GM18519 (cell line): ENCODE data around the gene ERAS.
"Not testable (repeated sequence)": the region's sequence is repeated elsewhere in the genome, so short reads cannot be mapped to it uniquely, and the experiment has no call there.

Experiments
- ATAC-seq: cut with Tn5 transposase; IDR thresholded peaks from one replicate; pipeline ENCODE4 v1.9.1; 2021; ENCODE audit warnings: mild to moderate bottlenecking, moderate library complexity; ENCODE audit not compliant: unreplicated experiment, low FRiP score

ERAS gene

DNA sequence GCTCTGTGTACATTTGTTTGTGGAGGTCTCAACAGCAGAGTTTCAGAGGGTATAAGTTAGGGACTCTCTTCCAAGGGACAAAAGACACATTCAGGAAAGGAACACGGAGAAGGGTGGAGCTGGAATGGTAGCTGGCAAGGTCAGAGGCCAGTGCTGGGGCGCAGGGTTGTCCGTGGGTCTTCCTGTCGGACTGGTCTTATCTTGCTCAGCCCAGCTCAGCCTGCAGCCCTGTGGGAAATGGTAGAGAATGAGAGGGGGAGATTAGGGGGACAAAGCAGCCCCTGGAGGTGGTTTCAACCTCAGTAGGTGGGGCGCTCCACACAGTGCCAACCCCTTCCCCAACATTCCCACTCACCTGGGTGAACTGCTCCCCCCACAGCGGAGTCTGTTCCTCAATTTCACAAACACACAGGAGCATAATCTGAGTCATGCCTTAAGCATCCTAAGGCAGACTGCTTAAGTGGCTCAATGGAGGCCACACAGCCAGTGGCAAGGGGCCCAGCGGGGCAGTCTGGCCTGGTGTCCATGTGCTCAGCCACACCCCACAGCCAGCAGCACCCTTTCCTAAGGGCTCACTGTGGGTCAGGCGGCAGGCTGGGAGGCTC is 31.3 kb upstream of the ERAS start:
- ATAC-seq, result no peak

DNA sequence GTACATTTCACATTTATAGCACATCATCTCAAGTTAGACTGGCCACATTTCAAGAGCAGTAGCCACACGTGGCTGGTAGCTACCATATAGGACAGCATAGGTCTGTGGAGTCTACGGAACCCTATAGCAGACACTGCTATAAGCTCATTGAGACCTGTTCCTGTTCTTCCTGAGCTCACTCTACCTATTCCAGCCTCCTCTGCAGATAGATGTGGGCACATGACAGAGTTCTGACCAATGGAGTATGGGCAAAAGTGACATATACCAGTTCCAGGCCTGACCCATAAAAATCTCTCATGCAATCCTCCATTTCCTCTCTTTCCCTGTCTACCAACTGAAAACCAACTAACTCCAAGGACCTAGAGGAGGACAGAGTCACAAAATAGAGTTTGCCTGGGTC is 28.0 kb upstream of the ERAS start:
- ATAC-seq, result no peak

DNA sequence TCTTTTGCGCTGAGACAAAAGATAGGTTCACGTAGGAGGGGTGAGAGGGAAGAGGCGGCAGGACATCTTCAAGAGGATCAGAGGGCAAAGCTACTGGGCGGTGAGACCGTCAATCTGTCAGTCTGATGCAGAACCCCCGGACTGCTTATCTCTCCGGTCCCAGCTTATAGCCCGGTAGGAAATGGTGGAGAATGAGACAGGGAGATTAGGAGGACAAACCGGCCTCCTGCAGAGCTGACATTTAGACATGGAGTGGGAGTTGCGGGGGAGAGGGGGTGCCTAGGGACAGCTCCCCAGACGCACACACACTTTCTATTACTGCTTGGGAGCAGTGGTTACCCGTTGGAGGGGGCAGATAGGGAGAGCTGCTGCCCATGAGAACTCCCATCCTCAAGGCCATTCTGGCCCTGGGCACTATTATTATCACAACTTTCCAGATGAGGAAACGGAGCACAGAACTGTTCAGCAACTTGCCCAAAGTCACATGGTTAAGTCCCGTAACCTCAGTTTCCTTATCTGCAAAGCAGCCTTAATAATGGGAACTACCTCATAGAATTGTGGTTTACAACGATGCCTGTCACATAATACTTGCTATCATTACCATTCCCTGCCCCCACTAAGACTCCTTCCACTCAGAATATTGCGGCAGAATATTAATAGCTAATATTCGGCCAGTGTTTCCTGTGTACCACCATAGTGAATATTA is 25.6 kb upstream of the ERAS start:
- ATAC-seq, result no peak

DNA sequence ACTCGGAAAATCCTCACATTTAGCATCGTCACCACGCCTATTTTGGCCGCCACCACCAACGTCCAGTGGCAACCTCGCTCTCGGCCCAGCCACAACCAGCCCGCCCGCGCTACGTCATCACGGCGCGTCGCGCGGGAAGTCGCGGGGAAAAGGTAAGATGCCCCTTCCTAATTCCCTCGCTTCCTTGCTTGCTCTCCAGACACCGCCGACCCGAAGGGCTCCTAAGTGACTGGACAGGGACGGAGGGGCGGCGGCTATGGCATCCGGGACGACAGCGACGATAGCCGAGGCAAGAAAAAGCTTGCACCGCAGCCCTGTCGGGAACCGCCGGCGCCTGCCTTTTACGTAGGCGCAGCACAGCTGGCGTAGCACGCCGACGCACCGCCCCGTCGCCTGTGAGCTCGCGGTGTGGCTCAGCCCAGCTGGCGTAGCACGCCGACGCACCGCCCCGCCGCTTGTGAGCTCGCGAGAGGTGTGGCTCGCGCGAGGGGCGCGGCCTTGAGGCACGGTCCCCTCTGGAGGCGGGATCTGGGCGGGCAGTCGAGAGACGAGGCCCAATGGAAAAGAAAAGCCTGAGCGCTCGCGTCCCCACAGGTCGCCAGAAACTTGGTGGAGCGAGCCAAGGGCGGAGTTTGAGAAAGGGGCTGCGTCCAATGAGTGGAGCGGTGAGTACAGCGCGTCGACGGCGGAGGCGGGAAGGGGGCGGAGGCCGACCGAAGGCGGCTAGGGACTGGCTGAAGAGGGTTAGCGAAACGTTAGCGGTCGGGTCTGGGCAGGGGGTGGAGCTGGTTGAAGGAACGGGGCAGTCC is 24.8 kb upstream of the ERAS start, which contains the start of gene HDAC6:
Gene HDAC6, plus strand, starts transcription at position 788 of the 809 bp plus-strand sequence. CDS start 626 bp downstream, outside the sequence.
- ATAC-seq, result peak; percentile 81

DNA sequence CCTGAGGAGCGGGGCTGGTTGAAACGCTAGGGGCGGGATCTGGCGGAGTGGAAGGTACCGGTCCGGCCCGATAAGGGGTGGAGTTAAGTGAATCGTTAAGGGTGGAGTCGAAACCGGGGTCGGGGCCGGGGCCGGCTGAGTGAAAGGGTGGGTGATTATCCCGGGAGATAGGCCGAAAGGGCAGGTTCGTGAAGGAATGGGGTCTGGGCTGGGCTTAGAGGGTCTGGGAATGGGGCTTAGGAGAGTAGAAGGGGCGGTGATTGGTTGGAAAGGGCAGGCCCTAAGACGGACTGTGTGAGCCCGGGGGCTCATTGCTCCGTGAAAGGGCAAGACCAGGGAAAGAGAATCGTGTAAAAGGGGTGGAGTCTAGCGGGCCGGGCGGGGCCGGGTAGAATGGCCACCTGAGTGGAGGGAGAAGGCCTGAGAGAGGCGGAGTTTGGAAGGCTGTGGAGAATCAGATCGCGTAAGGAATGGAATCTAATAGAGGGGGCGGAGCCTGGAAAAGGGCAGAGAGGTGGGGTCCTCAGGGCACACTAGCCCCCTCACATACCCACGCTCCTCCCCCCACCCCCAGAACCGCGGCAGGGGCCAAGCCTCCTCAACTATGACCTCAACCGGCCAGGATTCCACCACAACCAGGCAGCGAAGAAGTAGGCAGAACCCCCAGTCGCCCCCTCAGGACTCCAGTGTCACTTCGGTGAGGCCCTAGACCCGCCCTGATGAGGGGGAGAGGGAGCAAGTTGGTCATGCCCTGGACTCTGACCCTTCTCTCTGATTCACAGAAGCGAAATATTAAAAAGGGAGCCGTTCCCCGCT is 24.0 kb upstream of the ERAS start:
- ATAC-seq, result peak; percentile 21

DNA sequence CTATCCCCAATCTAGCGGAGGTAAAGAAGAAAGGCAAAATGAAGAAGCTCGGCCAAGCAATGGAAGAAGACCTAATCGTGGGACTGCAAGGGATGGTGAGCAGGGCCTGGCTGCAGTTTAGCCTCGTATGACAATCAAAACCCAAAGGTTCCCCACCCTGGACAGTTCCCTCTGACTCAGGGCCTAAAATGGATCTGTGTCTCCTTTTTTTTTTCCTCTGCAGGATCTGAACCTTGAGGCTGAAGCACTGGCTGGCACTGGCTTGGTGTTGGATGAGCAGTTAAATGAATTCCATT is 23.5 kb upstream of the ERAS start:
- no peak for ATAC-seq

DNA sequence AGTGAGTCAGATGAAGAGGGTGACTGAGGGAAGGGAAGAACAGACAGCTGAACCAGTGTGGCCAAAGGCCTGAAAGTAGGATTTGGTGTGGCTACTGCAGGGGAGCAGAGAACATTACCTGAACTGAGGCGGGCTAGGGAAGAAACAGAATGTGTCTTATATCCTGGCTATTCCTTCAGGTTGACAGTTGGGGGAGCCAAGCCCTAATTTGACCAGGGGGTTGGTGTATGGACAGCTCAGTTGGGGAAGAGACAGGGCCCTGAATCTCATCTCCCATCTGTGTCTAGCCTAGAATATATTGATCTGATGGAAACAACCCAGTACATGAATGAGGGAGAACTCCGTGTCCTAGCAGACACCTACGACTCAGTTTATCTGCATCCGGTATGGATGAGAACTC is 20.2 kb upstream of the ERAS start:
- ATAC-seq, result no peak

DNA sequence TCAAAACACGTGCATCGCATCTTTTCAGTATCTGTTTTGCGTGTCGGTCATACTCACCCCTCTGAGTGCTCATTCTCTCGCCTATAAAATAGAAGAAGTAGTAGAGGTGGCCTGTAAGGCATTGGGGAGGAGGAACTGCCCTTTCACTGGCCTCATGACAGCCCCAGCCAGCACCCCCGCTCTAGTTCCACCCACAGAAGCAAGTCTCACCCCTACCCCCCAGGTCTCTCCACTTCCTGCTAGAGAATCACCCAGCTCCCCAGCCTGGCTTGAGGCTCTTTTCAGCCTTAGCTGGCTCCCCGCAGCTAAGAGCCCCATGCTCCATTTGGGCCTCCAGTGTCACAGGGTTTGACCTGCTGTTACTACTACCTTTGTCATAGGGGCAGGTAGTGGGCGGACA is 12.7 kb upstream of the ERAS start:
- ATAC-seq, result no peak

DNA sequence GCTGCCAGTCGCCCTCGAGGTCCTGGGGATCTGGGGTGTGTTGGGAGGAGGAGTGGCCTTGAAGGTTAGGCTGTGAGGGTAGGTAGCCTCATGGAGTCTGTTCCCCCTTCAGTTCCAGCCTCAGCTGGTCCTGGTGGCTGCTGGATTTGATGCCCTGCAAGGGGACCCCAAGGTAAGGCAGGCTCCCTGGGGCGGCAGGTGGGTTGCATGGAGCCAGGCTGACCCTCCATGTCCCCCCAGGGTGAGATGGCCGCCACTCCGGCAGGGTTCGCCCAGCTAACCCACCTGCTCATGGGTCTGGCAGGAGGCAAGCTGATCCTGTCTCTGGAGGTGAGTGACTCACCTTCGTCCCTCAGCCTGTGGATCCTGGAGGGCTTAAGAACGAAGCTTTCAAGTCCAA is 11.6 kb upstream of the ERAS start:
- ATAC-seq, result no peak

DNA sequence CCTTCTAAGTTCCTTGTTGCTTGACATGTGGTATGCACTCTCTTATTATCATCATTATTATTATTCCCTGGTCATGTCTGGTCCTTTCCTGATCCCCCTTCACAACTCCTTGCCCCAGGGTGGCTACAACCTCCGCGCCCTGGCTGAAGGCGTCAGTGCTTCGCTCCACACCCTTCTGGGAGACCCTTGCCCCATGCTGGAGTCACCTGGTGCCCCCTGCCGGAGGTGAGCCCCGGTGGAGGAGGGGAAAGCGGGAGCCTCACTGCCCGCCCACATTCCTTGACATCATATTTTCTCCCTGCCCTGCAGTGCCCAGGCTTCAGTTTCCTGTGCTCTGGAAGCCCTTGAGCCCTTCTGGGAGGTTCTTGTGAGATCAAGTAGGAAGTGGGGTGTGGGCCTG is 11.0 kb upstream of the ERAS start:
- no peak for ATAC-seq

DNA sequence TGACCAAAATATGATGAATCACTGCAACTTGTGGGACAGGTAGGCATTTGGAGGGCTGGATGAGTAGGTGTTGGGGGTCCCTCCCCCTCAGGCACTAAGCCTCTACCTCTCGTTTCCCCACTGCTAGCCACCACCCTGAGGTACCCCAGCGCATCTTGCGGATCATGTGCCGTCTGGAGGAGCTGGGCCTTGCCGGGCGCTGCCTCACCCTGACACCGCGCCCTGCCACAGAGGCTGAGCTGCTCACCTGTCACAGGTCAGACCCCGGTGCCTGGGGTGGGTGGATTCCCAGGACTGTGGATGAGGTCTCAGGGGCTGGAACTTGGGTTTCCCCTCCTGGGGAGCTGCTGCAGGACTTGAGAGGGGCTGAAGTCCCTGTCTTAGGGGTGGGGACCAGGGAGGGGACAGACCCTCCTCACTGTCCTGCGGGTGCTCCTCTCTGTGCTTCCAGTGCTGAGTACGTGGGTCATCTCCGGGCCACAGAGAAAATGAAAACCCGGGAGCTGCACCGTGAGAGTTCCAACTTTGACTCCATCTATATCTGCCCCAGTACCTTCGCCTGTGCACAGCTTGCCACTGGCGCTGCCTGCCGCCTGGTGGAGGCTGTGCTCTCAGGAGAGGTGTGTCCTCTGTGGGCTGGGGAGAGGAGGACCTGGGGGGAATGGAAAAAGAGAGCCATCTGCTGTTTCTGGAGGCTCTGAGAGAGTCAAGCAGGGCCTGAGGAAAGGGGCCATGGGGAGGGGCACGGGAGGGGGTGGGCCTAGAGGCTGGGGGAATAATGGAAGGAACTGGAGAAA is 10.1 kb upstream of the ERAS start:
- no peak for ATAC-seq

DNA sequence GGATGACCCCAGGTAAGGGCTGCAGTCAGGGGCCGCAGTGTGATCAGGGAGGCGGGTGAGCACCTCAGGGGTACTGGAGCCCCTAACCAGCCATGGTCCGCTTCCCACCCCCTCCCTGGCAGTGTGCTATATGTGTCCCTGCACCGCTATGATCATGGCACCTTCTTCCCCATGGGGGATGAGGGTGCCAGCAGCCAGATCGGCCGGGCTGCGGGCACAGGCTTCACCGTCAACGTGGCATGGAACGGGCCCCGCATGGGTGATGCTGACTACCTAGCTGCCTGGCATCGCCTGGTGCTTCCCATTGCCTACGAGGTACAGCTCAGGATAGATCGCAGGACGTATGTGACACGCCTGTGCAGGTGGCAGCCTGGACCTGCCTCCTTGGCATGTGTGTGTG is 8.2 kb upstream of the ERAS start:
- ATAC-seq, result no peak

DNA sequence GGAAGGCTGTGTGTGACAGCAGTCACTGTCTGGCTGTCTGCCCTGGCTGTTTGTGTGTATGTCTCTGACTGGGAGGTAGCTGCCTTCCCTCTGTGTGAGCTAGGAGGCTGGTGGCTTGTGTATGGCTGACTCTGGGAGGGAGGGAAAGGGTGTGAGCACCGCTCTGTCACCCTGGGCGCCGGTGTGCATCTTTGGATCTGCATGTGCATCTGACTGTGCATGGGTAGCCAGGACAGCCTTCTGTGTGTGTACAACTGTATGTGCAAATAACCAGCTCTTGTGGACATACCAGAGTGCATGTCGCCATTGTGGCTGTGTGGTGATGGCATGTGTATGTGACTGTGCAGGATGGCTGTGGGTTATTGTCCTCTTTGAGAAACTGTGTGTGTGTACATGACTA is 7.4 kb upstream of the ERAS start:
- no peak for ATAC-seq

DNA sequence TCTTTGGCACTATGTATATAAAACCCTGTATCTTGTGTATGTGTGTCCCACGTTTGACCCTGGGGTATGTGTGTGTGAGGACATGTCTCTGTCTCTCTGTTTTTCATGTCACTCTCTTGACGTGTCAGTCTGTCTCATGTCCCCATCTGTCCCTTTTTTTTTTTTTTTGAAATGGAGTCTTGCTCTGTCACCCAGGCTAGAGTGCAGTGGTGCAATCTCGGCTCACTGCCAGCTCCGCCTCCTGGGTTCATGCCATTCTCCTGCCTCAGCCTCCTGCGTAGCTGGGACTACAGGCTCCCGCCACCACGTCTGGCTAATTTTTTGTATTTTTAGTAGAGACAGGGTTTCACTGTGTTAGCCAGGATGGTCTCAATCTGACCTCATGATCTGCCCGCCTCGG is 6.9 kb upstream of the ERAS start:
- not testable (repeated sequence) for ATAC-seq

DNA sequence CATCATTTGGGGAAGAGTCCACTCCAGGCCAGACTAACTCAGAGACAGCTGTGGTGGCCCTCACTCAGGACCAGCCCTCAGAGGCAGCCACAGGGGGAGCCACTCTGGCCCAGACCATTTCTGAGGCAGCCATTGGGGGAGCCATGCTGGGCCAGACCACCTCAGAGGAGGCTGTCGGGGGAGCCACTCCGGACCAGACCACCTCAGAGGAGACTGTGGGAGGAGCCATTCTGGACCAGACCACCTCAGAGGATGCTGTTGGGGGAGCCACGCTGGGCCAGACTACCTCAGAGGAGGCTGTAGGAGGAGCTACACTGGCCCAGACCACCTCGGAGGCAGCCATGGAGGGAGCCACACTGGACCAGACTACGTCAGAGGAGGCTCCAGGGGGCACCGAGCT is 3.3 kb upstream of the ERAS start:
- no peak for ATAC-seq

DNA sequence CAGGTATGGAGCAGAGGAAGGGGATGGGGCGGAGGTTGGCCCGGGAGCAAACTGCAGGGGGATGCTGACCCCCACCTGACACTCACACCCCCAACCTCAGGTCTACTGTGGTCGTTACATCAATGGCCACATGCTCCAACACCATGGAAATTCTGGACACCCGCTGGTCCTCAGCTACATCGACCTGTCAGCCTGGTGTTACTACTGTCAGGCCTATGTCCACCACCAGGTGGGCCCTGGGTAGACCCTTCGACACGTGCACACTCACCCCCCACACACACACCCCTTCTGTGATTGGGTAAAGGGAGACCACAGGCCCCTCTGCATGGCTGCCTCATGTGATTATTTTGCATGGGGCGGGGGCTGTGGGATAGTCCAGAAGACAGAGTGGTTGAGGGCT is 2.2 kb upstream of the ERAS start:
- ATAC-seq, result no peak

DNA sequence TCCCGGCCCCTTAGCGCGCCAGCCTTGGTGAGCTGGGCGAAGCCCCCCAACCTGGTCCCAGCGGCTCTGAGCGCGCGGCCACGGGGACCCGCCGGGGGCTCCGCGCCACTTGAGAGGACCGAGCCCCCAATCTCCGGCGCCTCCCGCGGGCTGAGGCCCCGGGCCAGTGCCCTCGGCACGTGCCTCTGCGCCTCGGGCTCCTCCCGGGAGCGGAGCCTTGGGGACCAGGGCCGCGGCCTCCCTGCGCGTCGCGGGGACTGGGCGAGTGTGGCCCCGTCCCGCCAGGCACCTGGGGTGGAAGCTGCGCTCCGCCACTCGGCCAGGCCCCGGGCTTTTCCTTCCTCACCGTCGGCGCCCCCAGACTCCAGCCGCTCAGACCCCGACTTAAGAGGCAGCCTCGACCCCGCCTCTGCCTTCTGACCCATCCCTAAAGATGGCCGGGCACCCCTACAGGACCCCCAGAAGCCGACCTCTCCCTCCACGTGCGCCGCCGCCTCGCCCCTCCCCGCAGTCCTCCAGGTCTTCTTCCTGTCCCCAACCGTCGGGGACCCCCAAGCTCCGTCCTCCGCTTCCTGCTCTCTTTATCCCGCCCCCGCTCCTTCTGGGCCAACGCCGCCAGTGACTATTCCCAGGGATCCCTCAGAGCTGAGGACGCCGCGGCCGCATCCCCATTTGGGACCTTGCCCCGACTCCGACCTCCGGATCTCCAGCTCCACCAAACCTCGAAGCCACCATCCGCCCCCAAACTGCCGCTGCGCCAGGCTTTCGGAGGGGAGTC is 752 bp downstream of the ERAS start:
- ATAC-seq, result no peak

DNA sequence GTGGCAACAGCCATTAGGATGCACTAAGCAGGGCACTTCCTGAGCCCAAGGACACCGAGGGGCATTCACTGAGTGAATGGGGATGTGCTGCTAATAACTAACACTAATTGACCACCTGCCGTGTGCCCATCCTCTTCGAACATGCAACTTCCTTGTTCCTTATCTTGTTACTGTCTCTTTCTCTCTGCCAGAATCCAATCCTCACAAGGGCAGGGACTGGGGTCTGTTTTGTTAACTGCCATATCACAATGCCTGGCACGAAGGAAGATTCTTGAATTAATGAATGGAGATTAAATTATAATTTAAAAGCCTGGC is 1.3 kb downstream of the ERAS start:
- no peak for ATAC-seq

DNA sequence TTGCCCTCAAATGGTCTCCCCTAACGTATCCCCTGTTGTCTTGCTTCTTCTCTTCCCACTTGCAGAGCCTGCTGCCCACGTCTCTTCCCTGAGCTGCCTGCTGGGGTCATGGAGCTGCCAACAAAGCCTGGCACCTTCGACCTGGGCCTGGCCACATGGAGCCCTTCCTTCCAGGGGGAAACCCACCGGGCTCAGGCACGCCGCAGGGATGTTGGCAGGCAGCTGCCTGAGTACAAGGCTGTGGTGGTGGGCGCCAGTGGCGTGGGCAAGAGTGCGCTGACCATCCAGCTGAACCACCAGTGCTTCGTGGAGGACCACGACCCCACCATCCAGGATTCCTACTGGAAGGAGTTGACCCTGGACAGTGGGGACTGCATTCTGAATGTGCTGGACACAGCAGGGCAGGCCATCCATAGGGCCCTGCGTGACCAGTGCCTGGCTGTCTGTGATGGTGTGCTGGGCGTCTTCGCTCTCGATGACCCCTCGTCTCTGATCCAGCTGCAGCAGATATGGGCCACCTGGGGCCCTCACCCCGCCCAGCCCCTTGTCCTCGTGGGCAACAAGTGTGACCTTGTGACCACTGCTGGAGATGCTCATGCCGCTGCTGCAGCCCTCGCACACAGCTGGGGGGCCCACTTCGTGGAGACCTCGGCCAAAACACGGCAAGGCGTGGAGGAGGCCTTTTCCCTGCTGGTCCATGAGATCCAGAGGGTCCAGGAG is 2.9 kb downstream of the ERAS start:
- no peak for ATAC-seq
